Measurements from ENCODE around the gene NCBP1. TPM values are rescaled to one million over a fixed set of nuclear protein-coding genes. Genes with fewer than 3 reads are reported as not detected.

Gene NCBP1
- total and polyA plus RNA-seq, 12 donors = 6.6 to 20.4 (median 15.2) TPM

DNA sequence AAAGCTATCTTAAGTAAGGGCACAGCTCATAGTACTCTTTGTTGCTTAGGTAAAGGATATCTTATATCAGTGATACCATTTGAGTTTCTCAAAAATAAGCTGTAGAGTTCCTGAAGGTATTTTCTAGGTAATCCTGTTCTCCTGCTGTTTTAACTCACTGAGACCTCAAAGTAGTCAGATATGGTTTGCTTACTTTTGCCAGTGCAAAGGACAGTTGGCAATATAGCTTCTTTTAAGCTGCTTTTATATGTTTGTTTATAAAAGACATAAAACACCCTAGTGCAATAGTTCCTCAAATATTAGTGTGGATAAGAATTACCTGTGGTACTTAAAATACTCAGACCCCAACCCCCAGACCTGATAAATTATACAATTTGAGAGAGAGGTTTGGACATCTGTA, 12.1 kb downstream of the NCBP1 start:
- no peaks in the 10 kb centered on the region for H3K27me3 ChIP-seq
- no peak overlapping the region for H3K27ac ChIP-seq
- no peak for ATAC-seq
- no peak overlapping the region for H3K4me3 ChIP-seq
- DNase-seq = no peak
- peaks cover 0 to 2% (median 0%) of the 10 kb centered on the region in 9 donors for H3K4me1 ChIP-seq
- intact Hi-C loops (cut with DNase I) = no loop called here
- H3K9me3 ChIP-seq = no peaks in the 10 kb centered on the region
- peaks cover 0 to 100% (median 46%) of the 10 kb centered on the region in 9 donors for H3K36me3 ChIP-seq
- no peak for TF ChIP-seq CTCF (IDR thresholded peaks at IDR 0.05)

GRCh38 chr9:97647996-97648395, 14.4 kb downstream of the NCBP1 start:
- Histone ChIP-seq H3K4me3 (no peak overlapping the region), H3K27me3 (no peaks in the 10 kb centered on the region), H3K36me3 (peaks cover 0 to 100% (median 50%) of the 10 kb centered on the region in 9 donors), H3K9me3 (no peaks in the 10 kb centered on the region), H3K4me1 (peaks cover 0 to 14% (median 0%) of the 10 kb centered on the region in 9 donors), H3K27ac (no peak overlapping the region)
- WGBS, 2 donors = 79 to 84% methylated on average over 5 of the region's 5 CpGs
- ATAC-seq = no peak
- no peak for TF ChIP-seq CTCF (IDR thresholded peaks at IDR 0.05)
- no peak for DNase-seq
- intact Hi-C loops (cut with DNase I) = no loop called here

- no peaks in the 10 kb centered on the region for H3K9me3 ChIP-seq
- WGBS, 2 donors = 77% methylated on average over 3 of the region's 3 CpGs
- intact Hi-C loops (cut with DNase I) = no loop called here
- H3K27me3 ChIP-seq = no peaks in the 10 kb centered on the region
- ATAC-seq = peak in 5 of 8 donors; percentile 31 to 79 (median 71)
- H3K4me3 ChIP-seq = no peak overlapping the region
- peaks cover 0 to 100% (median 65%) of the 10 kb centered on the region in 9 donors for H3K36me3 ChIP-seq
- DNase-seq = no peak
- no peak for TF ChIP-seq CTCF (IDR thresholded peaks at IDR 0.05)
- H3K27ac ChIP-seq = peak overlapping the region in 4 of 10 donors; percentile 6 to 46 (median 19)
- peaks cover 0 to 14% (median 0%) of the 10 kb centered on the region in 9 donors for H3K4me1 ChIP-seq
Observed at GRCh38 chr9:97651646-97652045, 18.0 kb downstream of the NCBP1 start.

DNA sequence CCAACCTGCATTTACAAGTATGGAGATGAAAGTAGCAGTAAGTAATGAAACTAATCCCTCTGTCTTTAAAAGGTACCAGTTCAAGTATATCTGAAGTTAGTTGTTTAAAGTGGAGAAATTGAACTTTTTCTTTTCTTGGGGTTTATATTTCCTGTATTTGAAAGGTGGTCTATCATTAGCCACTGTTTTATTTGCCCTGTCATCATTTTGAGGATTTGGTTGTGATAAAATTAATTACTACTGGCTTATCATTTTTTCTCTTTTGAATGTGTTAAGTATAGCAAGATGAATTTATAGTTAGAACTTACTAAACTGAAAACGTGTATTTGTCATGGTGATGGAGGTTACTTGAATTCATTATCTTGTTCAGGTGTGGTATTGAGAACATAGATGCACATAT, 25.1 kb downstream of the NCBP1 start:
- Histone ChIP-seq H3K36me3 (peaks cover 0 to 100% (median 58%) of the 10 kb centered on the region in 9 donors), H3K27me3 (no peaks in the 10 kb centered on the region), H3K27ac (peak overlapping the region in 1 of 10 donors; percentile 65), H3K4me3 (no peak overlapping the region), H3K9me3 (no peaks in the 10 kb centered on the region), H3K4me1 (peaks cover 0 to 19% (median 0%) of the 10 kb centered on the region in 9 donors)
- DNase-seq (no peak), ATAC-seq (no peak)
- intact Hi-C loops (cut with DNase I) = no loop called here
- WGBS, 2 donors = 73 to 84% methylated on average over 1 of the region's 1 CpG
- no peak for TF ChIP-seq CTCF (IDR thresholded peaks at IDR 0.05)

Data from heart right ventricle (tissue), 16 donors.